HepG2 (cell line): ENCODE results near the gene PCBP1. TPM values are rescaled to one million over a fixed set of nuclear protein-coding genes. Genes with fewer than 3 reads are reported as not detected.

Experiments
- ATF7 ChIP-seq, 2 experiments: fragments of 450-650 bp in 1 of 2; sonication (generic) in 1 of 2; formaldehyde crosslinking in 1 of 2; IDR thresholded peaks; 2 replicates each; pipeline versions ENCODE4 v1.4.0 to v1.6.1; 2016 to 2020; ENCODE audit warnings: antibody characterized with exemption in 1 of 2, mild to moderate bottlenecking in 1 of 2, missing genetic modification reagents in 1 of 2
- ELF4 ChIP-seq: sonication (generic); formaldehyde crosslinking; IDR thresholded peaks from 2 replicates; pipeline ENCODE4 v1.5.0; 2020; ENCODE audit warnings: missing genetic modification reagents, mild to moderate bottlenecking, moderate library complexity, borderline replicate concordance
- HDAC6 ChIP-seq: fragments of 200-600 bp; sonication (generic); IDR thresholded peaks from 2 replicates; pipeline ENCODE4 v1.7.0; 2017; ENCODE audit warnings: mild to moderate bottlenecking, antibody characterized with exemption, low read length, low read depth
- HNRNPK ChIP-seq: fragments of 200-400 bp; formaldehyde crosslinking; IDR thresholded peaks from 2 replicates; pipeline ENCODE4 v1.6.1; 2018; ENCODE audit warnings: low read length, low read depth, moderate library complexity, mild to moderate bottlenecking; ENCODE audit not compliant: poor library complexity, severe bottlenecking
- KDM2A ChIP-seq: sonication (generic); formaldehyde crosslinking; IDR thresholded peaks from 2 replicates; pipeline ENCODE4 v1.4.0; 2020; ENCODE audit warnings: low read depth, missing genetic modification reagents, borderline replicate concordance
- KLF11 ChIP-seq: IDR thresholded peaks from 2 replicates; pipeline ENCODE4 v1.6.1; 2016; ENCODE audit warnings: missing compliant biosample characterization
- MTF2 ChIP-seq: sonication (generic); formaldehyde crosslinking; IDR thresholded peaks from 2 replicates; pipeline ENCODE4 v1.5.0; 2020; ENCODE audit warnings: missing genetic modification reagents, borderline replicate concordance
- MYNN ChIP-seq: sonication (generic); formaldehyde crosslinking; IDR thresholded peaks from 2 replicates; pipeline ENCODE4 v1.4.0; 2020; ENCODE audit warnings: mild to moderate bottlenecking, low read depth, missing genetic modification reagents
- RELA ChIP-seq: sonication (generic); formaldehyde crosslinking; IDR thresholded peaks from 2 replicates; pipeline ENCODE4 v1.4.0; 2020; ENCODE audit warnings: missing genetic modification reagents
- SATB2 ChIP-seq: sonication (generic); formaldehyde crosslinking; IDR thresholded peaks from 2 replicates; pipeline ENCODE4 v1.5.0; 2020; ENCODE audit warnings: missing genetic modification reagents
- SOX13 ChIP-seq, 3 experiments: fragments of 450-650 bp in 1 of 3; sonication (generic) in 1 of 3; formaldehyde crosslinking in 1 of 3; IDR thresholded peaks in 2 of 3; conservative IDR thresholded peaks in 1 of 3; 2 replicates each; pipeline versions ENCODE4 v1.5.0 to v1.6.1; 2016 to 2020; ENCODE audit warnings: antibody characterized with exemption in 1 of 3, mild to moderate bottlenecking in 1 of 3, missing compliant biosample characterization in 1 of 3, missing genetic modification reagents in 1 of 3, moderate library complexity in 1 of 3
- SRSF9 ChIP-seq: fragments of 200-400 bp; formaldehyde crosslinking; IDR thresholded peaks from 2 replicates; pipeline ENCODE4 v1.6.1; 2018; ENCODE audit warnings: borderline replicate concordance, mild to moderate bottlenecking, low read depth, low read length; ENCODE audit not compliant: insufficient read depth, poor library complexity, severe bottlenecking
- TFDP1 ChIP-seq: IDR thresholded peaks from 2 replicates; pipeline ENCODE4 v1.6.1; 2016; ENCODE audit warnings: missing compliant biosample characterization, missing genetic modification reagents, borderline replicate concordance
- THAP9 ChIP-seq: sonication (generic); formaldehyde crosslinking; IDR thresholded peaks from 2 replicates; pipeline ENCODE4; 2020; ENCODE audit warnings: missing genetic modification reagents, mild to moderate bottlenecking, borderline replicate concordance
- ZBTB42 ChIP-seq: sonication (generic); formaldehyde crosslinking; IDR thresholded peaks from 2 replicates; pipeline ENCODE4 v1.5.0; 2020; ENCODE audit warnings: mild to moderate bottlenecking, missing genetic modification reagents
- ZNF17 ChIP-seq: sonication (generic); formaldehyde crosslinking; IDR thresholded peaks from 2 replicates; pipeline ENCODE4 v1.5.0; 2020; ENCODE audit warnings: mild to moderate bottlenecking, missing genetic modification reagents
- ZNF430 ChIP-seq: sonication (generic); formaldehyde crosslinking; IDR thresholded peaks from 2 replicates; pipeline ENCODE4 v1.9.0; 2021; ENCODE audit warnings: mild to moderate bottlenecking, missing genetic modification reagents
- ZNF704 ChIP-seq: sonication (generic); formaldehyde crosslinking; IDR thresholded peaks from 2 replicates; pipeline ENCODE4 v1.8.1; 2023; ENCODE audit warnings: mild to moderate bottlenecking, inconsistent platforms, moderate library complexity, missing genetic modification reagents, borderline replicate concordance
- ZNF777 ChIP-seq: sonication (generic); formaldehyde crosslinking; IDR thresholded peaks from 2 replicates; pipeline ENCODE4 v1.4.0; 2020; ENCODE audit warnings: missing genetic modification reagents
- polyA plus RNA-seq, 8 experiments: library from polyadenylated mRNA; depleted of rRNA in 3 of 8; stranded (reverse) in 7 of 8; unstranded in 1 of 8; fragments of >200 nt; fragmentation: Illumina TruSeq in 4 of 8; extraction: Trizol in 4 of 8; gene quantifications; 2 replicates each; pipeline versions ENCODE4 v1.2.1 to v1.2.3, GENCODE V29; 2011 to 2016; ENCODE audit warnings: low read depth in 4 of 8, missing spikeins in 1 of 8, mixed read lengths in 1 of 8; ENCODE audit not compliant: insufficient read depth in 1 of 8
- total RNA-seq, 5 experiments: library from RNA; depleted of rRNA; stranded (reverse); fragments of >200 nt; fragmentation: Illumina TruSeq; extraction: Trizol; gene quantifications; 2 replicates each; pipeline ENCODE4 v1.2.3, GENCODE V29; 2016; ENCODE audit warnings: low read depth in 1 of 5
- TF ChIP-seq, protein P1 (sequence below): sonication (generic); formaldehyde crosslinking; IDR thresholded peaks from 2 replicates; pipeline ENCODE4 v1.4.0; 2020; ENCODE audit warnings: missing genetic modification reagents
- TF ChIP-seq, protein P2 (sequence below): sonication (generic); formaldehyde crosslinking; IDR thresholded peaks from 2 replicates; pipeline ENCODE4 v1.5.1; 2020; ENCODE audit warnings: missing genetic modification reagents, mild to moderate bottlenecking, borderline replicate concordance

PCBP1 gene
- total and polyA plus RNA-seq, 2 of the 13 experiments (the other 11 are each of a cell fraction or from before 2014, with no cell fraction given) = 32.0 to 137 TPM

GRCh38 chr2:70085711-70086277 lies 1.5 kb upstream of the PCBP1 start (continued):
- TF ChIP-seq SRSF9 = no peak
- no peak; the same call in 1 of the 2 replicates for TF ChIP-seq ZBTB42 (CRISPR knock-in tag)
- TF ChIP-seq, protein P1, sequence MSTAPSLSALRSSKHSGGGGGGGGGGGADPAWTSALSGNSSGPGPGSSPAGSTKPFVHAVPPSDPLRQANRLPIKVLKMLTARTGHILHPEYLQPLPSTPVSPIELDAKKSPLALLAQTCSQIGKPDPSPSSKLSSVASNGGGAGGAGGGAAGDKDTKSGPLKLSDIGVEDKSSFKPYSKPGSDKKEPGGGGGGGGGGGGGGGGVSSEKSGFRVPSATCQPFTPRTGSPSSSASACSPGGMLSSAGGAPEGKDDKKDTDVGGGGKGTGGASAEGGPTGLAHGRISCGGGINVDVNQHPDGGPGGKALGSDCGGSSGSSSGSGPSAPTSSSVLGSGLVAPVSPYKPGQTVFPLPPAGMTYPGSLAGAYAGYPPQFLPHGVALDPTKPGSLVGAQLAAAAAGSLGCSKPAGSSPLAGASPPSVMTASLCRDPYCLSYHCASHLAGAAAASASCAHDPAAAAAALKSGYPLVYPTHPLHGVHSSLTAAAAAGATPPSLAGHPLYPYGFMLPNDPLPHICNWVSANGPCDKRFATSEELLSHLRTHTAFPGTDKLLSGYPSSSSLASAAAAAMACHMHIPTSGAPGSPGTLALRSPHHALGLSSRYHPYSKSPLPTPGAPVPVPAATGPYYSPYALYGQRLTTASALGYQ (CRISPR knock-in tag) = no peak
- peak; percentile 67; the same call in 1 of the 2 replicates for TF ChIP-seq TFDP1 (CRISPR knock-in tag)
- no peak for TF ChIP-seq KLF11 (CRISPR knock-in tag)
- no peak for TF ChIP-seq RELA (CRISPR knock-in tag)
- TF ChIP-seq ZNF17 (CRISPR knock-in tag) = no peak
- TF ChIP-seq THAP9 (CRISPR knock-in tag) = no peak
- no peak for TF ChIP-seq ATF7 (IDR thresholded peaks at IDR 0.05)
- TF ChIP-seq ATF7 (CRISPR knock-in tag; IDR thresholded peaks at IDR 0.05) = no peak
- TF ChIP-seq HNRNPK = no peak
- no peak for TF ChIP-seq MYNN
- no peak for TF ChIP-seq ZNF777
- TF ChIP-seq SOX13 (IDR thresholded peaks at IDR 0.05) = no peak; the same call in 1 of the 2 replicates
- no peak for TF ChIP-seq SOX13 (CRISPR knock-in tag; conservative IDR thresholded peaks at IDR 0.05 in 1 of 2, IDR thresholded peaks at IDR 0.05 in 1 of 2)
- TF ChIP-seq ELF4 = no peak
- TF ChIP-seq, protein P2, sequence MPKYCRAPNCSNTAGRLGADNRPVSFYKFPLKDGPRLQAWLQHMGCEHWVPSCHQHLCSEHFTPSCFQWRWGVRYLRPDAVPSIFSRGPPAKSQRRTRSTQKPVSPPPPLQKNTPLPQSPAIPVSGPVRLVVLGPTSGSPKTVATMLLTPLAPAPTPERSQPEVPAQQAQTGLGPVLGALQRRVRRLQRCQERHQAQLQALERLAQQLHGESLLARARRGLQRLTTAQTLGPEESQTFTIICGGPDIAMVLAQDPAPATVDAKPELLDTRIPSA = no peak
- no peak for TF ChIP-seq HDAC6
- TF ChIP-seq MTF2 = no peak
- no peak for TF ChIP-seq ZNF704 (CRISPR knock-in tag)
- no peak for TF ChIP-seq KDM2A (CRISPR knock-in tag)
- no peak for TF ChIP-seq ZNF430 (CRISPR knock-in tag)
- TF ChIP-seq SATB2 (CRISPR knock-in tag) = 0 out of 2 replicates have a peak, but pooled peaks have one; percentile 18
